ENCODE data around the gene SLC1A2. TPM values are rescaled to one million over a fixed set of nuclear protein-coding genes. Genes with fewer than 3 reads are reported as not detected.

The SLC1A2 gene
- total RNA-seq, 1 donor from 2014 or later, result 9.1 TPM

GRCh38 chr11:35354644-35355043 is 64.7 kb downstream of the SLC1A2 start:
- DNase-seq (ENCODE audit: low spot score) (no peak), ATAC-seq (no peak)

- DNase-seq (ENCODE audit: low spot score) (peak; percentile 63), ATAC-seq (peak; percentile 83)
These were observed 67.1 kb downstream of the SLC1A2 start for GRCh38 chr11:35352077-35352888.

DNA sequence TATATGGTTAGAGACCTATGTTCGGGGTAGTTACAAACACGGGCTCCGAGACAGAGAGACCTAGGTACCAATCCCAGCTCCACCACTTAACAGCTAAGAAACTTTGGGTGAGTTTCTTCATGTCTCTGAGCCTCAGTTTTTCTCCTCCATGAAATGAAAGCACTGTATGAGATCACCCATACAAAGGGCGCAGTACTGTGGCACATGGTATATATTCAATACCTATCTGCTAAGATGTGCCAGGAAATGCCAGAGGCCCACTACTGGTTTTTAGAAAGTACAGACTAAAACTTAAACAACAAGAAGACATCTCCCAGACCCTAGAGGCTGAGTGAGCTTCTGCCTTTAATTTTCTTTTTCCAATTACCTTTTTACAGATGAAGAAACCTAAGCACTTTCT is 69.5 kb downstream of the SLC1A2 start:
- no peak for ATAC-seq

GRCh38 chr11:35348898-35349687 is 70.3 kb downstream of the SLC1A2 start:
- DNase-seq (ENCODE audit: low spot score), result no peak
- ATAC-seq, result no peak

More for the DNA sequence above, 69.5 kb downstream of the SLC1A2 start:
- no peak for DNase-seq (ENCODE audit: low spot score)

GRCh38 chr11:35347921-35348331 is 71.4 kb downstream of the SLC1A2 start:
- ATAC-seq (no peak), DNase-seq (ENCODE audit: low spot score) (no peak)

- DNase-seq (ENCODE audit: low spot score), result no peak
- ATAC-seq, result peak; percentile 63
These were observed 72.0 kb downstream of the SLC1A2 start for GRCh38 chr11:35347173-35347878.

DNA sequence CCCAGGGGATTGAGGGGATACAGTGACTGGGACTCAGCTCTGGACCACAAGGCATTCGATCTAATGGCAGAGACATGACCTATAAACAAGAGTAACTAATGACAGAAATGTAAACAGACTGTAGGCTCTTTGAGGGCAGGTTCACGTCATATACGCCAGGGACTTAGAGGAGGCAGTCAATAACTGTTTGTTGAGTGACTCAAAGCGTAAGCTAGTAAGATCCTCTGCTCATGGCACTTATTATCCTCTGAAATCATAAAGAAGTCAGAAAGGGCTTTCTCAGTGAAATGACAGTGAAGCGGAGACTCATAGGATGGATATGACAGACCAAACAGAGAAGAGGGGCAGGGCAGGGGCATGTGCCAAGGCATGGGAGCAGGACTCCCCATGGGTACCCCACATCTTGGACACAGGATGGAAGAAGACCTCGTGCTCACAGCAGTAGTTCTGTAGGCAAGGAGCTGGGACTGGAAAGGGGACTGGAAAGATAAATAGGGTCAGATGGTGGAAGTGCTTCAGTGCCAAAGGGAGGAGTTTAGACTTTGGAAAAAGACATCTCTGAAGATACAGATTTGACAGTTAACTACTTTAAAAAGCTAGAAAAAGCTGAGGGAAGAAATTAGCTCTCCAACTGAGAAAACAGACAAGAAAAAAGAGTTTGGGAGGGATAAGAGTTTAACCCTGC is 72.7 kb downstream of the SLC1A2 start:
- DNase-seq (ENCODE audit: low spot score), result no peak
- ATAC-seq, result peak; percentile 21

GRCh38 chr11:35344681-35345574 is 74.4 kb downstream of the SLC1A2 start:
- DNase-seq (ENCODE audit: low spot score) (peak; percentile 49), ATAC-seq (peak; percentile 16)

GRCh38 chr11:35343033-35343598 is 76.2 kb downstream of the SLC1A2 start:
- DNase-seq (ENCODE audit: low spot score) (no peak), ATAC-seq (no peak)

DNA sequence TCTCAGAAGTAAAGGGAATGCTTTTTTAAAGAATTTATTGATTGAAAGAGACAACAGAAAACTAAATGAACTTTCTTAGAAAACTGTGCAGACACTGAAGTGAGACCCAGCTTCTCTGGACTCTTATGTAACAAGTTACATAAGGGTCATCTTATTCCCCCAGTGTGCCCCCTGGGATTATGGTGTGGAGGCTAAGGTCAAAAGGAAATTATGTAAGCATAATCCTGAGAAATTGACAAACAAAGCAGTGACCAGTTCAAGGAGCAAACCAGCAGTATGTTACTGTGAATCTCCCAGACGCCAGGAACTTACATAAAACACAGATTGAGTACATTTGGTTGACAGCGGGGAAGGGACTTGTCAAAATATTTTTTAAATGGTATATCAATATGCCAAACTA is 78.6 kb downstream of the SLC1A2 start:
- DNase-seq (ENCODE audit: low spot score), result no peak
- peak; percentile 40 for ATAC-seq

DNA sequence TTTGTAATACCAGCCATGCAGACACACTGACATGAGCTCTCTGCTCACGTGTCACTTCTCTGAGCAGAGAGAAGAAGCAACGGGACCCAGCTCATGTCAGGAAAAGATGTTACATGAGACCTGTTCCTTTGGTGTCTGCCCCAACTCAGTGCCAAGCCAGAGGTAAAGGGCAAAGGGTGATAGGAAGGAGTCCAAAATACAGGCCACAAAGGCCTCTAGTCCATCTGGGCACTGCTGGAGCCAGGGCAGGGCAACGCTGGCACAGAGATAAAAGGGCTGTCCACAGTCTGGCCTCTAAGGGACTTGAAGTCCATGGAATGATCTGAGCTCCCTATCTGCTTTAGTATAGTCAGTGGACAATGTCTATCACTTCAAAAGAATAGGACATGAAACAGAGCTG is 79.3 kb downstream of the SLC1A2 start:
- DNase-seq (ENCODE audit: low spot score), result peak; percentile 87
- peak; percentile 96 for ATAC-seq

GRCh38 chr11:35338921-35339320 is 80.4 kb downstream of the SLC1A2 start:
- DNase-seq (ENCODE audit: low spot score) (no peak), ATAC-seq (no peak)

- DNase-seq (ENCODE audit: low spot score), result no peak
- no peak for ATAC-seq
These were observed 81.4 kb downstream of the SLC1A2 start for GRCh38 chr11:35337914-35338305.

GRCh38 chr11:35337136-35337913 is 82.0 kb downstream of the SLC1A2 start:
- ATAC-seq, result no peak
- DNase-seq (ENCODE audit: low spot score), result no peak

GRCh38 chr11:35336726-35337125 is 82.6 kb downstream of the SLC1A2 start:
- no peak for DNase-seq (ENCODE audit: low spot score)
- no peak for ATAC-seq

DNA sequence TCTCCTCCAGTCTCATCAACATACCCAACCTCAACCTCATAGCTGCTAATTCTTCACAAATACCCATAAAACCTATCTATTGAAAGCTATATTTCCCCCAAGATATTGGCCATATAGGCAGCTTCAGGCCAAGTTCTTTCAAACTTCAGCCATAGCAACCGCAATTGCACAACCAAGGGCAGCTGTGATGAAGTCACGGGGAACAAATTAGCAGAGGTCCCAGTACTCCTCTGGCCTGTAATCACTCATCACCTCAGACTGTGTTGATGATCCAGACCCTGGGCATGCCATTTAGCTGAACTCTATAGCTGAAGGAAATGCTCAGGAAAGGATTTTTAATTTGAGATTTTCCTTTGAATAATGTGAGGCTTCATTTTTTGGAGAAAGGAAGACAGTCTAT is 84.1 kb downstream of the SLC1A2 start:
- ATAC-seq, result no peak

DNA sequence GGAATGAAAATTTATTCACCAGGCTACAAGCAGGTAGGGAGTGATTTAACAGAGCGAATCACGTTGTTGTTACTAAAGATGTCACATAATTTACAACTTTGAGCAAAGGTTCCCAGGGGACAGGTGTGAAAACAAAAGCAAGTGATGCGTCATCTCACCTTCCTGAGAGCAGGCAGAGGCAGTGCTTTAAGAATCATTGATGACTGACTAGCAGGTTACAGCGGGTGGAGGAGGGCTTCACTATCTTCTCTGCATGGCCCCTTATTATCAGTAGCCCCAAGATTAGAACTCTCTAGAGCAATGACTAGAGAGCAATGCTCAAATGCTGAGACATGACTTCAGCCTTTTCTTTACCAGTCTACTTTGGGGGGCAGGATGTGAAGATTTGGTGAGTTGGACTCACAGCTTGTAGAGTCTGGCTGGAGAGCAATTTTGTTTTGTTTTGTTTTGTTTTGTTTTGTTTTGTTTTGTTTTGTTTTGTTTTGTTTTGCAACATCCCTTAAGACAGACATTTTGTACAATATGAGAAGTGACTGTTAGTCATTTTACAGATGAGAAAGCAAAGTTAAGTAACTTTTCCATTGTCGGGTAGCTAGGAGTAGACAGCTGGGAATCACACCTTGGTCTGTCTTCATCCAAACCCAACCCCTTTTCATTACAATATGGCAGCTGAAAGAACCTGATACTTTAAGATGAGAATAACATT is 84.8 kb downstream of the SLC1A2 start:
- ATAC-seq, result no peak
- DNase-seq (ENCODE audit: low spot score), result no peak

More for the DNA sequence above, 84.1 kb downstream of the SLC1A2 start:
- no peak for DNase-seq (ENCODE audit: low spot score)

DNA sequence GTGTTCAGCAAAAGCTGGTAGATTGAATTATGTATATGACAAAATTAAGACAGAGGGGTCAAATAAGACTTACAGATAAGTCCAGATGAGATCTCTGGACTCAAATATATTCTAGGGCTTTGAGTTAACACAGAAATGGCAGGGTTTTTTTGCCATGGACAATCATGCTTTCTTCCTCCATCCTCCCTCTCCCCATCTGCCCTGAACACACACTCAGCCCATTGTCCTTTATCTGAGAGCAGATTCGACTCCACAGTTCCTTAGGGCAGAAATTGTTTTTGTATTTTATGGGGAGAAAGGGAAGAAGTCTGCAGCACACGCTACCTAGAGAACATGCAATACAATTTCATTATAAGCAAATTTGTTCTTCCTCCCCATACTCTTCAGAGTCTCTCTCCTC is 86.8 kb downstream of the SLC1A2 start:
- DNase-seq (ENCODE audit: low spot score) (no peak), ATAC-seq (no peak)

Measured in left lobe of liver (tissue), 2 donors.